ENCODE measurements around the gene MVB12B. TPM values are rescaled to one million over a fixed set of nuclear protein-coding genes. Genes with fewer than 3 reads are reported as not detected.

The MVB12B gene
- total RNA-seq, 1 donor from 2014 or later: 16.5 TPM

DNA sequence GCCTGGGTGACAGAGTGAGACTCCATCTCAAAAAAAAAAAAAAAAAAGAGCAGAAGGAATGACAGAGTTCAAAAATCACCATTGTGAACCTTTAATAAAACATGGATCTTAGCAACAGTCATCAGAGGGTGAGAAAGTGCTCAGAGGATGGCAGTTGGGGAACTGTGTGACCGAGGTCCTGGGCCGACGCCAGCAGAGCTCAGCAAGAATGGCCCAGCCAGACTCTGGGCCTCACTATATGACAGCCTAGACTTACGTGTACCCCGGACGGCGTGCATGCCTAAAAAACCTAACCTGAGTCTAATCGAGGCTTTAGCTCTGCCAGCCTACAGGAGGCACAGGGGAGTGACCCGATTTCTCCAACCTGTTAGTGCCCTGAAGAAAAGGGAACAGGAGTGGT, 64.3 kb downstream of the MVB12B start:
- H3K4me1 ChIP-seq: peaks cover 53% of the 10 kb centered on the region
- no peak overlapping the region for H3K27ac ChIP-seq
- intact Hi-C loops (cut with DNase I): no loop called here
- no peaks in the 10 kb centered on the region for H3K27me3 ChIP-seq
- DNase-seq (ENCODE audit: extremely low spot score in 2 of 2): no peak
- no peaks in the 10 kb centered on the region for H3K36me3 ChIP-seq
- no peaks in the 10 kb centered on the region for H3K9me3 ChIP-seq
- no peak overlapping the region for H3K4me3 ChIP-seq
- TF ChIP-seq POLR2A (IDR thresholded peaks at IDR 0.05): no peak
- TF ChIP-seq POLR2AphosphoS5 (IDR thresholded peaks at IDR 0.05; ENCODE audit: insufficient read depth in 1 of 2, low read depth in 1 of 2): no peak
- no peak for TF ChIP-seq CTCF (IDR thresholded peaks at IDR 0.05)

DNA sequence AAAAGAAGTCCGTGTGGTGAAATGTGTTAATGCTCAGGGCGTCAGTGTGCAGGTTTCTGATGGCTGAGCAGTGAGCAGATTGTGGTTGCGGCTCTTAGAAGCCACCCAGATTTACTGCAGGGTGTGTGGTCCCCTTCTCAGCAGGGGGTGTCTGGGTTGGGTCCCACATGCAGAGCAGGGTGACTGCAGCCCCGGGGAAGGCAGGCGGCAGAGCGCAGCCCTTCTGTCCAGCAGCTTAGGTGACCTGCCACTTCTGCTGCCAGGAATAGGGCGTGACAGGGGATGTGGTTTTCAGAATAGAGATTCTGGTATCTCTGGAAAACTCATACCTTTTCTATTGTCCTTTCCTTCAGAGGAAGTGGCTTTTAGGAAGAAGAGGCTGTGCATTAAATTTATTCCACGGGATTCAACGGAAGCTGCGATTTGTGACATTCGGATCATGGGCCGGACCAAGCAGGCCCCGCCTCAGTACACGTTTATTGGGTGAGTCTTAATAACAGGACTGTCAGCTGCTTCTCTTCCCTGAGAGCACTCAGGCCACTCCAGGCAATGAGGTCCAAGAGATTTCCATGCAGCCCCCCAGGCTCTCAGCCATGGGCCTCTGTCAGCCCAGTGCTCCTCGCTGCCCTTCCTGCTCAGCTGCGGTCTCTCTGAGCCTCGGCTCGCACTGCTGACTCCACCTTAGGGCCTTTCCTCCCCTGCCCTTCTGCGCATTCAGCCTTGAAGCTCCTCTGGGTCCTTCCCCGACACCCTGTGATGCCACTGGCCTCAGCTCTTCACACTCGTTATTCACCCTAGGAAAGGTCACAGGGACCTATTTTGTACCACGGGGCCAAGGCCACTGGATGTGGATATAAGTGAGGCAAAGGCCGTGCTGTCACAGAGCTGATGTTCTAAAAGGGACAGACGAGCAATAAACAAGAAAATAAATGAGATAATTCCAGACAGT, 65.4 kb downstream of the MVB12B start:
- Histone ChIP-seq H3K36me3 (no peaks in the 10 kb centered on the region), H3K4me3 (no peak overlapping the region), H3K4me1 (peaks cover 60% of the 10 kb centered on the region), H3K27ac (peak overlapping the region; percentile 37), H3K9me3 (no peaks in the 10 kb centered on the region), H3K27me3 (no peaks in the 10 kb centered on the region)
- intact Hi-C loops (cut with DNase I): no loop called here
- DNase-seq (ENCODE audit: extremely low spot score in 2 of 2): no peak
- TF ChIP-seq POLR2A (IDR thresholded peaks at IDR 0.05) (no peak), CTCF (IDR thresholded peaks at IDR 0.05) (no peak), POLR2AphosphoS5 (IDR thresholded peaks at IDR 0.05; ENCODE audit: insufficient read depth in 1 of 2, low read depth in 1 of 2) (no peak)

- intact Hi-C loops (cut with DNase I): no loop called here
- H3K36me3 ChIP-seq: no peaks in the 10 kb centered on the region
Observed at GRCh38 chr9:126392662-126393371, 66.2 kb downstream of the MVB12B start.

DNA sequence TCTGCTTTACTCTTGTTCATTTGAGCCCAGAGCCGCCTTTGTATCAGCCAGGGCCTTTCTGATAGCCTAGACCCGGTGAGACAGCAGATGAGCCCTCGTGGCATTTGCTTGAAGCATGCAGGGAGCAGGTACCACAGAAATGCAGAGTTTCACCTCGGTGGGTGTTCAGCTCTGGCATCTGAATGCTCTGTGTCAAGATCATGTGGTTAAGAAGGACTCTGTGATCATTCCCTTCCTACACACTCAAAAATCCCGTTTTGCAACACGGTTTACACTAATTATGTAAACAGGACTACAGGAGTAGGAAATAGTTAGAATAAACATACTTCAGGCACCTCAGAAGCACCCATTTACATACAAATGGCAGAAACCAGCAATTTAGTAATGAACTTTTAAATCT, 67.2 kb downstream of the MVB12B start:
- H3K4me1 ChIP-seq: peaks cover 69% of the 10 kb centered on the region
- DNase-seq (ENCODE audit: extremely low spot score in 2 of 2): no peak
- H3K27me3 ChIP-seq: no peaks in the 10 kb centered on the region
- intact Hi-C loops (cut with DNase I): no loop called here
- no peak overlapping the region for H3K4me3 ChIP-seq
- no peaks in the 10 kb centered on the region for H3K9me3 ChIP-seq
- peak overlapping the region; percentile 18 for H3K27ac ChIP-seq
- no peak for TF ChIP-seq POLR2A (IDR thresholded peaks at IDR 0.05)
- TF ChIP-seq POLR2AphosphoS5 (IDR thresholded peaks at IDR 0.05; ENCODE audit: insufficient read depth in 1 of 2, low read depth in 1 of 2): no peak
- TF ChIP-seq CTCF (IDR thresholded peaks at IDR 0.05): no peak
- no peaks in the 10 kb centered on the region for H3K36me3 ChIP-seq

More at GRCh38 chr9:126392662-126393371, 66.2 kb downstream of the MVB12B start:
- Histone ChIP-seq H3K4me3 (no peak overlapping the region), H3K27ac (peak overlapping the region; percentile 37), H3K9me3 (no peaks in the 10 kb centered on the region), H3K4me1 (peaks cover 62% of the 10 kb centered on the region), H3K27me3 (no peaks in the 10 kb centered on the region)
- no peak for DNase-seq (ENCODE audit: extremely low spot score in 2 of 2)
- TF ChIP-seq POLR2AphosphoS5 (IDR thresholded peaks at IDR 0.05; ENCODE audit: insufficient read depth in 1 of 2, low read depth in 1 of 2): peak in 1 of 2 donors; percentile 59
- no peak for TF ChIP-seq POLR2A (IDR thresholded peaks at IDR 0.05)

DNA sequence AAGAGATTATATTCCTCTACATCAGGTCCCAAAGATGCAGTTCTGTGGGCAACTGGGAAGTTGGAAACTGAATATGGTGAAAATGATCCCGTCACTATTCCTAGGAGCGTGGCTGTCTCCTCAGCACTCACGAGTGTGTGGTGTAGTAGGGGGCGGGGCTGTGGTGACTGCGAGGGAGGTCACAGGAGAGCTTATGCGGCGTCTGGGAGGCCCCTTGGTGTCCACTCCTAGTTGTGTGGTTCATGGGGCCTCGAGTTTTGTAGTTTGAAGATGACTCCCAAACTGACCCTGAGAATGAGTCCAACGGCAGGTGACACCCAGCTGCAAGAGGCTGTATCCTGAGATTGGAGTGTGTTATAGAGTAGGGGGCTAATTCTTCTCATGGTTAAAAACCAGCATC, 68.2 kb downstream of the MVB12B start:
- no peaks in the 10 kb centered on the region for H3K27me3 ChIP-seq

More for the DNA sequence above, 68.2 kb downstream of the MVB12B start:
- H3K27ac ChIP-seq: no peak overlapping the region
- intact Hi-C loops (cut with DNase I): loop anchor here (5.0 kb wide), 2 partner anchors 88 to 988 kb away; no protein-coding TSS in a partner anchor
- H3K4me1 ChIP-seq: peaks cover 65% of the 10 kb centered on the region
- no peak overlapping the region for H3K4me3 ChIP-seq
- H3K9me3 ChIP-seq: no peaks in the 10 kb centered on the region
- H3K36me3 ChIP-seq: no peaks in the 10 kb centered on the region
- TF ChIP-seq CTCF (IDR thresholded peaks at IDR 0.05) (no peak), POLR2A (IDR thresholded peaks at IDR 0.05) (no peak), POLR2AphosphoS5 (IDR thresholded peaks at IDR 0.05; ENCODE audit: insufficient read depth in 1 of 2, low read depth in 1 of 2) (no peak)
- DNase-seq (ENCODE audit: extremely low spot score in 2 of 2): no peak

All from vagina (tissue), 2 donors.